HepG2 (cell line): ENCODE results near the gene UTP15. TPM values are rescaled to one million over a fixed set of nuclear protein-coding genes. Genes with fewer than 3 reads are reported as not detected.
A peak's percentile ranks its signal among the peaks of the same experiment; 100 is the strongest.

Source experiments
- ATM ChIP-seq: fragments of 450-650 bp; IDR thresholded peaks from 2 replicates; pipeline ENCODE4 v1.7.1; 2017; ENCODE audit warnings: mild to moderate bottlenecking, borderline replicate concordance
- BCL6 ChIP-seq: IDR thresholded peaks from 2 replicates; pipeline ENCODE4 v1.6.1; 2016; ENCODE audit warnings: missing genetic modification reagents, missing compliant biosample characterization
- ETV5 ChIP-seq: IDR thresholded peaks from 2 replicates; pipeline ENCODE4 v1.6.1; 2018; ENCODE audit warnings: missing biosample characterization, missing genetic modification reagents, inconsistent platforms, borderline replicate concordance
- FIP1L1 ChIP-seq: fragments of 200-400 bp; formaldehyde crosslinking; IDR thresholded peaks from 2 replicates; pipeline ENCODE4 v1.6.1; 2018; ENCODE audit warnings: low read depth, mild to moderate bottlenecking, low read length, moderate library complexity, borderline replicate concordance; ENCODE audit not compliant: insufficient read depth
- FOXA1 ChIP-seq, 2 experiments: fragments of 450-650 bp in 1 of 2; sonication (generic) in 1 of 2; formaldehyde crosslinking in 1 of 2; IDR thresholded peaks; 2 replicates each; pipeline versions ENCODE4 v1.4.0 to v1.6.1; 2016 to 2020; ENCODE audit warnings: missing genetic modification reagents in 1 of 2
- FOXA3 ChIP-seq: IDR thresholded peaks from 2 replicates; pipeline ENCODE4 v1.6.1; 2016; ENCODE audit warnings: missing genetic modification reagents, missing compliant biosample characterization
- HDAC2 ChIP-seq: sonication (generic); formaldehyde crosslinking; IDR thresholded peaks from 2 replicates; pipeline ENCODE4 v1.4.0; 2020; ENCODE audit warnings: missing genetic modification reagents
- MYC ChIP-seq: sonication (generic); formaldehyde crosslinking; IDR thresholded peaks from 2 replicates; pipeline ENCODE4 v1.9.0; 2021; ENCODE audit warnings: missing genetic modification reagents, borderline replicate concordance
- NKX3-1 ChIP-seq: sonication (generic); formaldehyde crosslinking; IDR thresholded peaks from 2 replicates; pipeline ENCODE4 v1.5.0; 2020; ENCODE audit warnings: missing genetic modification reagents
- RELA ChIP-seq: sonication (generic); formaldehyde crosslinking; IDR thresholded peaks from 2 replicates; pipeline ENCODE4 v1.4.0; 2020; ENCODE audit warnings: missing genetic modification reagents
- RXRB ChIP-seq: IDR thresholded peaks from 2 replicates; pipeline ENCODE4 v1.6.1; 2016; ENCODE audit warnings: borderline replicate concordance, missing genetic modification reagents, missing compliant biosample characterization
- SOX13 ChIP-seq, 3 experiments: fragments of 450-650 bp in 1 of 3; sonication (generic) in 1 of 3; formaldehyde crosslinking in 1 of 3; IDR thresholded peaks in 2 of 3; conservative IDR thresholded peaks in 1 of 3; 2 replicates each; pipeline versions ENCODE4 v1.5.0 to v1.6.1; 2016 to 2020; ENCODE audit warnings: antibody characterized with exemption in 1 of 3, mild to moderate bottlenecking in 1 of 3, missing compliant biosample characterization in 1 of 3, missing genetic modification reagents in 1 of 3, moderate library complexity in 1 of 3
- ZBTB42 ChIP-seq: sonication (generic); formaldehyde crosslinking; IDR thresholded peaks from 2 replicates; pipeline ENCODE4 v1.5.0; 2020; ENCODE audit warnings: mild to moderate bottlenecking, missing genetic modification reagents
- ZNF510 ChIP-seq: sonication (generic); formaldehyde crosslinking; IDR thresholded peaks from 2 replicates; pipeline ENCODE4 v1.4.0; 2020; ENCODE audit warnings: low read depth, mild to moderate bottlenecking, missing genetic modification reagents
- ZNF768 ChIP-seq: sonication (generic); formaldehyde crosslinking; IDR thresholded peaks from 2 replicates; pipeline ENCODE4 v1.4.0; 2020; ENCODE audit warnings: missing genetic modification reagents
- polyA plus RNA-seq, 8 experiments: library from polyadenylated mRNA; depleted of rRNA in 3 of 8; stranded (reverse) in 7 of 8; unstranded in 1 of 8; fragments of >200 nt; fragmentation: Illumina TruSeq in 4 of 8; extraction: Trizol in 4 of 8; gene quantifications; 2 replicates each; pipeline versions ENCODE4 v1.2.1 to v1.2.3, GENCODE V29; 2011 to 2016; ENCODE audit warnings: low read depth in 4 of 8, missing spikeins in 1 of 8, mixed read lengths in 1 of 8; ENCODE audit not compliant: insufficient read depth in 1 of 8
- total RNA-seq, 5 experiments: library from RNA; depleted of rRNA; stranded (reverse); fragments of >200 nt; fragmentation: Illumina TruSeq; extraction: Trizol; gene quantifications; 2 replicates each; pipeline ENCODE4 v1.2.3, GENCODE V29; 2016; ENCODE audit warnings: low read depth in 1 of 5
- TF ChIP-seq, protein P1 (sequence below): sonication (generic); formaldehyde crosslinking; IDR thresholded peaks from 2 replicates; pipeline ENCODE4 v1.4.0; 2020; ENCODE audit warnings: missing genetic modification reagents
- TF ChIP-seq, protein P2 (sequence below): IDR thresholded peaks from 2 replicates; pipeline ENCODE4 v1.6.1; 2016; ENCODE audit warnings: mild to moderate bottlenecking
- TF ChIP-seq, protein P3 (sequence below): sonication (generic); formaldehyde crosslinking; IDR thresholded peaks from 2 replicates; pipeline ENCODE4 v1.4.0; 2020; ENCODE audit warnings: missing genetic modification reagents

Gene UTP15
- total and polyA plus RNA-seq, 2 of the 13 experiments (the other 11 are each of a cell fraction or from before 2014, with no cell fraction given), result 7.3 to 35.8 TPM

DNA sequence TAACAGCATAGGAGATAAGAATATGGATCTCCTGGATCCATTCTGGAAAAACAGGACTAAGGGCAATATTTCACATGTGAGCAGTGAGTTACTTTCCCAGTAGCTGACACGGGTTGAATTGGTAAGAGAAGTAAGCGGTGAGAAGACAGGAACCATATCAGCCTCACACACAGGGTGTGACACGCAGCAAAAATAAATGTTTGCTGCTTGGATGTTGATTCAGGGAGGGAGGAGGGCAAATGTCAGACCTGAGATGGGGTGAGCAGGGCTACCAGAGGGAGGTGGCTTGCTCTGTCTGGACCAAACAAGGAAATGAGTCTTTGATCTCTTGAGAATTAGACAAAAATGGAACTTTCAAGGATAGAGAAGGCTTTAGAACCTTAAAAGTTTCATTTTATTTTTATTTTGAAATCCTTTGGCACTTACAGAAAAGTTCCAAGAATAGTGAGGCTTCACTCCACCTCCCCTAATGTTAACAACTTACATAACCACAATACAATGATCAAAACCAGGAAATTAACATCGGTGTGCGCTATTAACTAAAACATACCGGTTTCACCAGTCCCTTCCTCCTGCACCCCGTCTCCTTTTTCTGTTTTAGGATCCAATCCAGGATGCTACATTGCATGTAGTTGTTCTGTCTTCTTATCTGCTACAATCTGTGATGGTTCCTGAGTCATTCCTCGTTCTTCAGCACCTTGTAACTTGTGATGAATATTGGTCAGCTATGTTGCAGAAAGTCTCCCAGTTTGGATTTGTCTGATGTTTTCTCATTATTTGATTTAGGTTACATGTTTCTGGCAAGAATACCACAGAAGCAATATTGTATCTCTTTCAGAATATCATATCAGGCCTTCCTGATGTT lies 39.9 kb downstream of the UTP15 start (continued):
- TF ChIP-seq, protein P1, sequence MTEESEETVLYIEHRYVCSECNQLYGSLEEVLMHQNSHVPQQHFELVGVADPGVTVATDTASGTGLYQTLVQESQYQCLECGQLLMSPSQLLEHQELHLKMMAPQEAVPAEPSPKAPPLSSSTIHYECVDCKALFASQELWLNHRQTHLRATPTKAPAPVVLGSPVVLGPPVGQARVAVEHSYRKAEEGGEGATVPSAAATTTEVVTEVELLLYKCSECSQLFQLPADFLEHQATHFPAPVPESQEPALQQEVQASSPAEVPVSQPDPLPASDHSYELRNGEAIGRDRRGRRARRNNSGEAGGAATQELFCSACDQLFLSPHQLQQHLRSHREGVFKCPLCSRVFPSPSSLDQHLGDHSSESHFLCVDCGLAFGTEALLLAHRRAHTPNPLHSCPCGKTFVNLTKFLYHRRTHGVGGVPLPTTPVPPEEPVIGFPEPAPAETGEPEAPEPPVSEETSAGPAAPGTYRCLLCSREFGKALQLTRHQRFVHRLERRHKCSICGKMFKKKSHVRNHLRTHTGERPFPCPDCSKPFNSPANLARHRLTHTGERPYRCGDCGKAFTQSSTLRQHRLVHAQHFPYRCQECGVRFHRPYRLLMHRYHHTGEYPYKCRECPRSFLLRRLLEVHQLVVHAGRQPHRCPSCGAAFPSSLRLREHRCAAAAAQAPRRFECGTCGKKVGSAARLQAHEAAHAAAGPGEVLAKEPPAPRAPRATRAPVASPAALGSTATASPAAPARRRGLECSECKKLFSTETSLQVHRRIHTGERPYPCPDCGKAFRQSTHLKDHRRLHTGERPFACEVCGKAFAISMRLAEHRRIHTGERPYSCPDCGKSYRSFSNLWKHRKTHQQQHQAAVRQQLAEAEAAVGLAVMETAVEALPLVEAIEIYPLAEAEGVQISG (CRISPR knock-in tag), result no peak
- no peak for TF ChIP-seq ZNF510 (CRISPR knock-in tag)
- TF ChIP-seq ETV5 (CRISPR knock-in tag), result peak; percentile 62; the same call in 1 of the 2 replicates
- TF ChIP-seq ZBTB42 (CRISPR knock-in tag), result no peak
- no peak for TF ChIP-seq FIP1L1
- TF ChIP-seq RELA (CRISPR knock-in tag), result no peak
- peak; percentile 86 for TF ChIP-seq FOXA3
- TF ChIP-seq SOX13 (IDR thresholded peaks at IDR 0.05), result no peak
- TF ChIP-seq SOX13 (CRISPR knock-in tag; conservative IDR thresholded peaks at IDR 0.05 in 1 of 2, IDR thresholded peaks at IDR 0.05 in 1 of 2), result peak in 1 of 2 experiments; percentile 58; a peak in 1 of 4 replicates
- TF ChIP-seq MYC, result no peak
- TF ChIP-seq BCL6, result peak; percentile 74
- TF ChIP-seq, protein P2, sequence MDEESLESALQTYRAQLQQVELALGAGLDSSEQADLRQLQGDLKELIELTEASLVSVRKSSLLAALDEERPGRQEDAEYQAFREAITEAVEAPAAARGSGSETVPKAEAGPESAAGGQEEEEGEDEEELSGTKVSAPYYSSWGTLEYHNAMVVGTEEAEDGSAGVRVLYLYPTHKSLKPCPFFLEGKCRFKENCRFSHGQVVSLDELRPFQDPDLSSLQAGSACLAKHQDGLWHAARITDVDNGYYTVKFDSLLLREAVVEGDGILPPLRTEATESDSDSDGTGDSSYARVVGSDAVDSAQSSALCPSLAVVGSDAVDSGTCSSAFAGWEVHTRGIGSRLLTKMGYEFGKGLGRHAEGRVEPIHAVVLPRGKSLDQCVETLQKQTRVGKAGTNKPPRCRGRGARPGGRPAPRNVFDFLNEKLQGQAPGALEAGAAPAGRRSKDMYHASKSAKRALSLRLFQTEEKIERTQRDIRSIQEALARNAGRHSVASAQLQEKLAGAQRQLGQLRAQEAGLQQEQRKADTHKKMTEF, result peak; percentile 59; the same call in 1 of the 2 replicates
- TF ChIP-seq RXRB (CRISPR knock-in tag), result peak; percentile 80
- no peak for TF ChIP-seq NKX3-1 (CRISPR knock-in tag)
- no peak for TF ChIP-seq FOXA1 (IDR thresholded peaks at IDR 0.05)
- peak; percentile 84 for TF ChIP-seq FOXA1 (CRISPR knock-in tag; IDR thresholded peaks at IDR 0.05)
- no peak for TF ChIP-seq ATM
- TF ChIP-seq ZNF768 (CRISPR knock-in tag), result no peak
- TF ChIP-seq, protein P3, sequence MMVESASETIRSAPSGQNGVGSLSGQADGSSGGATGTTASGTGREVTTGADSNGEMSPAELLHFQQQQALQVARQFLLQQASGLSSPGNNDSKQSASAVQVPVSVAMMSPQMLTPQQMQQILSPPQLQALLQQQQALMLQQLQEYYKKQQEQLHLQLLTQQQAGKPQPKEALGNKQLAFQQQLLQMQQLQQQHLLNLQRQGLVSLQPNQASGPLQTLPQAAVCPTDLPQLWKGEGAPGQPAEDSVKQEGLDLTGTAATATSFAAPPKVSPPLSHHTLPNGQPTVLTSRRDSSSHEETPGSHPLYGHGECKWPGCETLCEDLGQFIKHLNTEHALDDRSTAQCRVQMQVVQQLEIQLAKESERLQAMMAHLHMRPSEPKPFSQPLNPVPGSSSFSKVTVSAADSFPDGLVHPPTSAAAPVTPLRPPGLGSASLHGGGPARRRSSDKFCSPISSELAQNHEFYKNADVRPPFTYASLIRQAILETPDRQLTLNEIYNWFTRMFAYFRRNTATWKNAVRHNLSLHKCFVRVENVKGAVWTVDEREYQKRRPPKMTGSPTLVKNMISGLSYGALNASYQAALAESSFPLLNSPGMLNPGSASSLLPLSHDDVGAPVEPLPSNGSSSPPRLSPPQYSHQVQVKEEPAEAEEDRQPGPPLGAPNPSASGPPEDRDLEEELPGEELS (CRISPR knock-in tag), result peak; percentile 58
- TF ChIP-seq HDAC2 (CRISPR knock-in tag), result peak; percentile 73; the same call in 1 of the 2 replicates
